ENCODE measurements around the gene TMEM121B. TPM values are rescaled to one million over a fixed set of nuclear protein-coding genes. Genes with fewer than 3 reads are reported as not detected.
A peak's percentile ranks its signal among the peaks of the same experiment; 100 is the strongest.

Gene TMEM121B
- total RNA-seq, 2 donors from 2014 or later: 0.26 TPM; not detected in 1

DNA sequence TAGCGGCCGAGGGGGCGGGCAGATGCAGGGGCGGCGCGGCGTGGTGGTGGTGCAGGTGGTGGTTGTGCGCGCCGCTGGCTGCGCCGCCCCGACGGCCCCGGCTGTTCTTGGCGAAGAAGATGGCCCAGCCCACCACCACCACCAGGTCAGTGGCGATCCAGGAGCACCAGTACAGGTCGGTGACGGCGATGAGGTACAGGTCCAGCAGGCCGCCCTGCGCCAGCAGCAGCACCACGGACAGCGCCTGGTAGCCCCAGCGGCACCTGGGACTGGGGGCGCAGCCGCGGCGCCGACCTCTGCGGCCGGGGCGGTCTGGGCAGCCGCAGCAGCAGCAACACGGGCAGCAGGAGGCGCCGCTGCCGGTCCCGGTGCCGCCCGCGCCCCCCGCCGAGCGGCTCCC is 879 bp downstream of the TMEM121B start:
- intact Hi-C loops (cut with DNase I): no loop called here
- no peaks in the 10 kb centered on the region for H3K9me3 ChIP-seq
- TF ChIP-seq, protein P1, sequence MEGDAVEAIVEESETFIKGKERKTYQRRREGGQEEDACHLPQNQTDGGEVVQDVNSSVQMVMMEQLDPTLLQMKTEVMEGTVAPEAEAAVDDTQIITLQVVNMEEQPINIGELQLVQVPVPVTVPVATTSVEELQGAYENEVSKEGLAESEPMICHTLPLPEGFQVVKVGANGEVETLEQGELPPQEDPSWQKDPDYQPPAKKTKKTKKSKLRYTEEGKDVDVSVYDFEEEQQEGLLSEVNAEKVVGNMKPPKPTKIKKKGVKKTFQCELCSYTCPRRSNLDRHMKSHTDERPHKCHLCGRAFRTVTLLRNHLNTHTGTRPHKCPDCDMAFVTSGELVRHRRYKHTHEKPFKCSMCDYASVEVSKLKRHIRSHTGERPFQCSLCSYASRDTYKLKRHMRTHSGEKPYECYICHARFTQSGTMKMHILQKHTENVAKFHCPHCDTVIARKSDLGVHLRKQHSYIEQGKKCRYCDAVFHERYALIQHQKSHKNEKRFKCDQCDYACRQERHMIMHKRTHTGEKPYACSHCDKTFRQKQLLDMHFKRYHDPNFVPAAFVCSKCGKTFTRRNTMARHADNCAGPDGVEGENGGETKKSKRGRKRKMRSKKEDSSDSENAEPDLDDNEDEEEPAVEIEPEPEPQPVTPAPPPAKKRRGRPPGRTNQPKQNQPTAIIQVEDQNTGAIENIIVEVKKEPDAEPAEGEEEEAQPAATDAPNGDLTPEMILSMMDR (IDR thresholded peaks at IDR 0.05): peak in 1 of 7 experiments; percentile 18
- TF ChIP-seq POLR2A (IDR thresholded peaks at IDR 0.05): no peak
- H3K4me1 ChIP-seq: peaks cover 11% of the 10 kb centered on the region
- 0% methylated on average over 29 of the region's 45 CpGs; no CpG with 5 or more reads in 1 of the 2 donors for WGBS, 2 donors
- DNase-seq (peak; percentile 61 to 77 (median 69)), ATAC-seq (peak; percentile 74)
- no peak overlapping the region for H3K27ac ChIP-seq
- H3K4me3 ChIP-seq: no peak overlapping the region
- H3K36me3 ChIP-seq (replicated peaks in 1 of 2; ENCODE audit: insufficient read depth in 1 of 2, low read depth in 2 of 2): no peaks in the 10 kb centered on the region
- H3K27me3 ChIP-seq: no peaks in the 10 kb centered on the region

DNA sequence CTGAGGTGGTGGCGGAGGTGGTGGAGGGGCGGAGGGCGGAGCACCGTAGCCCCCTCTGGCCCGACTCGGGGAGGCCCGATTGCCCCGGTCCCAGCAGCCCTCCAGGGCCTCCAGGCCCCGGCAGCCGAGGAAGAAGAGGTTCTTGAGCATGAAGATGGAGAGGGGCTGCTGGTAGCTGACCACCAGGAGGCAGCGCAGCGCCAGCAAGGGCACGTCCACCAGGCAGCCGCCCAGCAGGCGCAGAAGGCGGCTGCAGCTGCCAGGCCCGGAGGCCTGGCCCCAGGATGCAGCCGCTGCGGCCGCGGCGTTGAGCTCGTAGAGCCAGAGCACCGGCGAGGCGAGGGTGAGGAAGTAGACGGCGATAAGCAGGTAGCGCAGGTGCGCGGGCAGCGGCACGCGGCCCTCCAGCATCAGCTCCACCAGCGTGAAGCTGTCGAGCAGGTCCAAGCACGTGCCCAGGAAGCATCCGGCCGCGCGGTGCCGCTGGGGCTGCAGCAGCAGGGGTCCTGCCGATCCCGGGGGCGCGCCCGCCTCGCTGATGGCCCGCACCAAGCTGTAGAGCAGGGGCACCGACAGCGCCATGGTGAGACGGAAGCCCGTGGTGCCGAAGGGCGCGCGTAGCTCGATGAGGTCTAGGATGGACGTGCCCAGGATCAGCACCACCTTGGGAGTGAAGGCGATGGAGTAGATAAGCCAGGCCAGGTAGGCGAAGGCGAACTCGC is 1.5 kb downstream of the TMEM121B start:
- Histone ChIP-seq H3K4me3 (no peak overlapping the region), H3K27ac (no peak overlapping the region), H3K9me3 (no peaks in the 10 kb centered on the region), H3K27me3 (no peaks in the 10 kb centered on the region), H3K36me3 (replicated peaks in 1 of 2; ENCODE audit: insufficient read depth in 1 of 2, low read depth in 2 of 2) (no peaks in the 10 kb centered on the region), H3K4me1 (peaks cover 11% of the 10 kb centered on the region)
- no peak for ATAC-seq
- no peak for TF ChIP-seq POLR2A (IDR thresholded peaks at IDR 0.05)
- TF ChIP-seq, protein P1 (IDR thresholded peaks at IDR 0.05): peak in 6 of 7 experiments; percentile 4 to 35 (median 18)
- WGBS, 2 donors: 25% methylated on average over 55 of the region's 63 CpGs; no CpG with 5 or more reads in 1 of the 2 donors
- intact Hi-C loops (cut with DNase I): no loop called here
- peak in 3 of 4 donors; percentile 39 to 53 (median 43) for DNase-seq

DNA sequence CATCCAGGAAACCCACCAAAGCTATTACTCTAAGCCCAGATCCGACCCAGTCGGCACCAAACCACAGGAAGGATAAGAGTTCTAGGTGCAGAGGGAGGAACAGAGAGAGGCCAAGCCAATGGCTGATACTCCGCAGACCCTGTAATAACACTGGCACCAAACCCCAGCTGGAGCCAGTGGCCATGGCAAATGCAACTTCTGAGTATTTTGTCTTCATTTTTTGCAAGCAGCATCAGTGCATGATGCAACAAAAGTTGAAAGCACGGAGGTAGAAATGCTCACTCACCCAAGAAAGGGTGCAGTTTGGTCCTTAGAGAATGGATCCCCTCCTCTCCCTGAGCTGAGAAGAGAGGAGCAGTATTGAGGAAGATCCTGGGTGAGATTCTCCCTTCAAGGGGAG is 2.8 kb downstream of the TMEM121B start:
- Histone ChIP-seq H3K4me1 (peaks cover 11% of the 10 kb centered on the region), H3K9me3 (no peaks in the 10 kb centered on the region), H3K36me3 (replicated peaks in 1 of 2; ENCODE audit: insufficient read depth in 1 of 2, low read depth in 2 of 2) (no peaks in the 10 kb centered on the region), H3K27ac (no peak overlapping the region), H3K27me3 (no peaks in the 10 kb centered on the region), H3K4me3 (no peak overlapping the region)
- TF ChIP-seq, protein P1 (IDR thresholded peaks at IDR 0.05): no peak
- TF ChIP-seq POLR2A (IDR thresholded peaks at IDR 0.05): no peak
- intact Hi-C loops (cut with DNase I): no loop called here
- DNase-seq (no peak), ATAC-seq (no peak)
- 82 to 84% methylated on average over 4 of the region's 4 CpGs for WGBS, 2 donors

DNA sequence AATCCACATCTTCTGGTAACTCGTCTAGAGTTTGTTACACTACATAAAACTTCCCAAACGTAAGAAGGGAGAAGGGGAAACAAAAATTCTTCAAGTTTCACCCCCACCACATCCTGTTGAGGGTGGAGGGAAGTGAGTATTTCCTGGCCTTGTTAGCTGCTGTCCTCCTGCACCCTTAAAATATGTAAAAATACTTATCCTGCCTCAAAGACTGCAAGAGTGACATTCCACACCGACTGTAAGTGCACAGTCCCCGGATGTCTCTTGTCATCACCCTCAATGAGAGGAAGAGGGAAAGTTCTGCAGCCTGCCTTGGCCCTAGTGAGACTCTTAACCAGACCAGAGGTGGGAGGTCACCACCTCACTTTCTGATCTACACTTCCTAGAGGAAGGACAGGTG is 3.3 kb downstream of the TMEM121B start:
- Histone ChIP-seq H3K27me3 (no peaks in the 10 kb centered on the region), H3K4me1 (peaks cover 11% of the 10 kb centered on the region), H3K9me3 (no peaks in the 10 kb centered on the region), H3K27ac (no peak overlapping the region), H3K4me3 (no peak overlapping the region), H3K36me3 (replicated peaks in 1 of 2; ENCODE audit: insufficient read depth in 1 of 2, low read depth in 2 of 2) (no peaks in the 10 kb centered on the region)
- intact Hi-C loops (cut with DNase I): no loop called here
- peak in 1 of 4 donors; percentile 26 for DNase-seq
- WGBS, 2 donors: 43 to 62% methylated on average over 3 to 4 of the region's 4 CpGs
- TF ChIP-seq POLR2A (IDR thresholded peaks at IDR 0.05): no peak
- TF ChIP-seq, protein P1 (IDR thresholded peaks at IDR 0.05): no peak
- ATAC-seq: no peak

DNA sequence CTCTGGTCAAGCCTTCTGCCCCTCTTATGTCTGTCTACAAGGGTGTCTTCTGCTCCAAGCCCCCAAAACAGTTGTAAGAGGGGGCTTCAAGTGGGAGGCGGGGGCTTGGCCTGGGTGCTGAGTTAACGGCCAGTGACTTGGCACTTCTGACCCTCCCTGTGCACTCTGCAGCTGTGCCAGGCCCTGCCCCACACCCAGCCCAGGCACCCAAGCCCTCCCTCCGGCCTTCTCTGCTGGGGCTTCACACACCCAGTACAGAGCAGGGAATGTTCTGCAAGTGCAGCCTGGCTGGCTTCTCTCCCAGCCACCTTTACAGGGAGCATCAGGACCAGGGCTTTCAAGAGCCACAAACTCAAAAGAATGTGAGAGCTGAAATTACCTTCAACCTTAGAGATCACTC is 3.8 kb downstream of the TMEM121B start:
- no peaks in the 10 kb centered on the region for H3K36me3 ChIP-seq (replicated peaks in 1 of 2; ENCODE audit: insufficient read depth in 1 of 2, low read depth in 2 of 2)
- no peaks in the 10 kb centered on the region for H3K27me3 ChIP-seq
- TF ChIP-seq, protein P1 (IDR thresholded peaks at IDR 0.05): no peak
- no peak for TF ChIP-seq POLR2A (IDR thresholded peaks at IDR 0.05)
- DNase-seq (no peak), ATAC-seq (no peak)
- intact Hi-C loops (cut with DNase I): no loop called here
- WGBS, 2 donors: 33 to 59% methylated on average over 1 to 3 of the region's 3 CpGs
- peaks cover 11% of the 10 kb centered on the region for H3K4me1 ChIP-seq
- H3K27ac ChIP-seq: peak overlapping the region in 1 of 4 donors; percentile 25
- H3K9me3 ChIP-seq: no peaks in the 10 kb centered on the region
- H3K4me3 ChIP-seq: no peak overlapping the region

Measured in body of pancreas (tissue), 4 donors.